GM19023 (cell line): ENCODE measurements around the gene BMP6.

Source experiments
- ATAC-seq: cut with Tn5 transposase; IDR thresholded peaks from one replicate; pipeline ENCODE4 v1.9.1; 2021; ENCODE audit warnings: mild to moderate bottlenecking, moderate library complexity; ENCODE audit not compliant: unreplicated experiment

Gene BMP6

DNA sequence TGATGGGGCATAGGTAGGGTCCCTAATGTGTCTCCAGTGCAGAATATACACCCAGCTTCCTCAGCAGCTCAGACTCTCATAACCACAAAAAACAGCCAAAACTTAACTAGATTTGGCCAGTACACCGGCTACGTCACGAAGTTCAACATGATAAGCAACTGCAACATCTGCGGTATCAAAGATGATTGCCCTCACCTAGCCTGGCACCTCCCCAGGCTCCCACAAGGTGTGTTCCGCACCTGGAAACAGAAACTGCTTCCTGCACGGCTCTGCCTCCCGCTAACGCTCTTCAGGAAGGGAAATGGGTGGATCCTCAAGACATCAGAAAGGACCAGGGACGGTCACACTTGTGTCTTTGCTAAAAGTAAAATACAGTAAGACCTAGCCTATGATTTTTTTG, 175.2 kb downstream of the BMP6 start:
- ATAC-seq = no peak

DNA sequence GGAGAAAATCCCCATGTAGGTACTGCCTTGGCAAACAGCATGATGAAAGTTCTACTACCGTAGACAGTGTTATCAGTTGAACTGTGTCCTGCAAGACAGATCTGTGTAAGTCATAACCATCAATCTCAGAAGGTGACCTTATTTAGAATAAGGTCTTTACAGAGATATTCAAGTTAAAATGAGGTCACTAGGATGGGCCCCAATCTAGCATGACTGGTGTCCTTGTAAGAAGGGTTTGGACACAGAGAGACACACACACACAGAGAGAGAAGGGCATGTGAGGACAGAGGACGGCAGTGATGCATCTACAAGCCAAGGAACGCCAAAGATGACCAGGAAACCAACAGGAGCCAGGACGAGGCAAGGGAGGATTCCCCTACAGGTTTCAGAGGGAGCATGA, 175.9 kb downstream of the BMP6 start:
- ATAC-seq = no peak

DNA sequence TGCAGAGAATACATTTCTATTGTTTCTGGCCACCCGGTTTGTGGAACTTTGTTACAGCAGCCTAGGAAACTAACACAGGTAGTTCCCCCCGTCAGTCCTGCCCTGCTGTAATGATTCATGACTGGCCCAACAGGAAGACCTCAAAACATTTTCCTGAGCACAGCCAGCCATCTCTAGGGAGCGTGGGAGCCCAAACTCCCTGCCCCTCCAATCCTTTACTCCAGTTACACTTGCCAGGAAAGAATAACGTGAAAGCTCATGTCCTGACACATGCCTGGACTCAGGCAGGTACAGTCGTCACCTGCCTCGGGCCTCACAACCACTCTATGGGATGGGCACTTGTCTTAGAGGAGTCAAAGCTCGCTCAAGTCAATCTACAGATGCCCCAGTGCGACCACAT, 176.3 kb downstream of the BMP6 start:
- ATAC-seq = no peak

DNA sequence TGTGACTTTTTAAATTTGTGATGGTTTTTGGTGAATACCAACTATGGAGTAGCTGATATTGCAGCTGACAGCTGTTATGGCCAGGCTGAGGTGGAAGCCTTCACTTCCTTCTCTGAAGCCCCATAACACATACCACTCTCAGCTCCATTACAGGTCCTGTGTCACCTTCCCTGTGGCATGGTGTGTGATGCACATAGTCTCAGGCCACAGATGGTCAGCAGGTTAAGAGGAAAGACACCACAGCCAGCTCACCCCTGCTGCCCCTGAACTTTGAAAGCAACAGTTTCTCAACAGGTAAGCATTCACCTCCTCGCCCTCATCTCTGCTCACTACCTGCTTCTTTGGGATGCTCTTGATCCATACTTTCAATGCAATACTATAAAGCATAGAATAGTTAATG, 177.0 kb downstream of the BMP6 start:
- ATAC-seq = no peak

DNA sequence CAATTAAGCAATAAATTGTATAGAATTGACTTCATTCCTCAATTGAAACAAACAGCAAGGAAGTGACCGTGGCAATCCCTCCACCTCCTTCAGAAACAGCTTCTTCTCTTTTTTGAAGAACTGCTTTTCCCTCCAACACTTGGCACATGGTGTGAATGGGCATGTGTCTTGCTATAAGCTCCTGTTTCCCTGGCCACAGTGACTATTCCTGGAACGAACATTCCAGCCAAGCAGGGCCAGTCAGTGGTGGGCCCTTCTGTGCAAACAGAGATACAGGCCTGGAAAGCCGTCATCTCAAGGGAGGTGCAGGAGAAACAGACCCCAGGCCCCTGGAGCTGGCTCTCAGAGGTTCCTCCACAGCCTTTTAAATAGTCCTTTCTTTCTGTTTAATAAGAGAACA, 177.8 kb downstream of the BMP6 start:
- ATAC-seq = no peak

DNA sequence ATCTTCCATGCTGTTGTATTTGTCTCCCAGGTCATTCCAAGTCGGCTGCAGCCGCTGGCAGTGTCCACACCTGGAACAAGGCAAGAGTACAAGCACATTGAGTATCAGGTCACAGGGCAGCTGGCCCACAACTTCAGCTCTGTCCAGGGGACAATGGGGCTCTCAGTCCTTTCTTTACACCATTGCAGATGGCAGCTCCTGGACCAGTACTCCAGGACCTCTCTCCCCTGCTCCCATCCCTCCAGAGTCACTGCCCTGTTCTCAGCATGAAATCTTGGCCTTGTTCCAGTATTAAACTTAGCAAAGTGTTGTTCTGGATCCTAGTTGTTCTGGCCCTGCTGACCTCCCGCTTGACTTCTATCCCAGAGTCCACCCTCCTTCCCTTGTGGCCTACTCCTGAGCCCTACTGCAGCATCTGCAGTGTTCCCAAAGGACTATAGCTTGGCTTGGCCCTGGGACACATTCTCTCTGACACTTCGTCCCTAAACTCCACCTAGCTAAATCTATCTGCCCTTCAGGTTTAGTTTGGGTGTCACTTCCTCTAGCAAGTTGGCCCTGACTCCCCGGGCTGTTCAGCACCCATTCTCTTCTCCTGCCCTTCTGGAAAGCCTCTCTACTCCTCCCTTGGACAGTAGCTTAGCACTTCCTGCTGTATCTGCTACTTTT, 178.9 kb downstream of the BMP6 start:
- no peak for ATAC-seq

DNA sequence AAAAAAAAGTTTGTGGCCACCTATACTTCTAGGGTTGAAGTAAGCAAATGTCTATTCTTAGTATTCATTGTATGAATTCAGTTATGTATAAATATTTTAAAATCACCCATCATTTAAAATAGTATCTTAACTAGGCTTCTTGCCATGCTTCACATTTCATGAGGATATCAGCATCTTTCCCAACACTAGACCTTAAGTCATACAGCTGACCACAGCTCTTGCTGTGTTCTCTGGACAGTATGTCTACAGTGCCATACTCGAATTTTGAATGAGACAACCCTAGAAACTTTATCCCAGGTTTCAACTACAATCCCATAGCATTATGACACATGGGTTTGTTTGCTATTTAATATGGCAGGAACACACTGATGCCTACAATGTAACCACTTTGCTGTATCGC, 179.5 kb downstream of the BMP6 start:
- no peak for ATAC-seq

DNA sequence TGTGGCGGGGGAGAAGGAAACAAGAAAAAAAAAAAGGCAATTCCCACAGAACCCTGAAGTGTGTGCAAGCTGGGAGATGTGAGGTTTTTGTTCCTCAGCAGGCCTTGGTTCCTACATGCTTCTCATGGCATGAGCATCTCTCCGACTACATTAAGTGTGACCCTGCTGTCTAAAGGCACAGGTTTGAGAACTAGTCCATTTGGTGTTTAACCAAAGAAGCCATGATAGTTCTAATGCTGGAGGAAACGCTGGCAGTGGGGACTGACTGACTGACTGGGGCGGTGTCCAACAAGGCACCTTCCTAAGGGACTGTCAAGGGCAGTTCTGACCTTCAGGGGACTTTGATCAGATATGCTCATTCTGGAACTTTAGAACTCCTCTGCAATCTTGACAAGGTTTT, 180.8 kb downstream of the BMP6 start:
- ATAC-seq = no peak

DNA sequence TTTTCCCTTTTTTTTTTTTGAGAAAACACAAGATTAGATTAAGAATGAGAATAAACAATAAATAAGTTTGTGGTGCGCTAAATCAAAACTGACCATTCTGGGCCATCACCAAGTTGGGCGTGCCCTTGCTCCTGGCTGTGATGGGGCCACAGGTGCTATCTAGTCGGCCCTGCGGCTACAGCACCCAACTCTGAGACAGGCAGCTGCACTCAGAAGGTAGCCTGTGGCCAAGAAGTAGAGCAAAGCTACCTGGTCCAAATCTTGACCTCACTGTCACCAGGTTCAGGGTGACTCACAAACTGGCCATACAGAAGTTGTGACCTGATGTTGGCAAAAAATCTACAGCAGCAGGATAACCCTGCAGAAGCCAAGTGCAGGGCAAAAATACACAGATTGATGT, 181.3 kb downstream of the BMP6 start:
- no peak for ATAC-seq

DNA sequence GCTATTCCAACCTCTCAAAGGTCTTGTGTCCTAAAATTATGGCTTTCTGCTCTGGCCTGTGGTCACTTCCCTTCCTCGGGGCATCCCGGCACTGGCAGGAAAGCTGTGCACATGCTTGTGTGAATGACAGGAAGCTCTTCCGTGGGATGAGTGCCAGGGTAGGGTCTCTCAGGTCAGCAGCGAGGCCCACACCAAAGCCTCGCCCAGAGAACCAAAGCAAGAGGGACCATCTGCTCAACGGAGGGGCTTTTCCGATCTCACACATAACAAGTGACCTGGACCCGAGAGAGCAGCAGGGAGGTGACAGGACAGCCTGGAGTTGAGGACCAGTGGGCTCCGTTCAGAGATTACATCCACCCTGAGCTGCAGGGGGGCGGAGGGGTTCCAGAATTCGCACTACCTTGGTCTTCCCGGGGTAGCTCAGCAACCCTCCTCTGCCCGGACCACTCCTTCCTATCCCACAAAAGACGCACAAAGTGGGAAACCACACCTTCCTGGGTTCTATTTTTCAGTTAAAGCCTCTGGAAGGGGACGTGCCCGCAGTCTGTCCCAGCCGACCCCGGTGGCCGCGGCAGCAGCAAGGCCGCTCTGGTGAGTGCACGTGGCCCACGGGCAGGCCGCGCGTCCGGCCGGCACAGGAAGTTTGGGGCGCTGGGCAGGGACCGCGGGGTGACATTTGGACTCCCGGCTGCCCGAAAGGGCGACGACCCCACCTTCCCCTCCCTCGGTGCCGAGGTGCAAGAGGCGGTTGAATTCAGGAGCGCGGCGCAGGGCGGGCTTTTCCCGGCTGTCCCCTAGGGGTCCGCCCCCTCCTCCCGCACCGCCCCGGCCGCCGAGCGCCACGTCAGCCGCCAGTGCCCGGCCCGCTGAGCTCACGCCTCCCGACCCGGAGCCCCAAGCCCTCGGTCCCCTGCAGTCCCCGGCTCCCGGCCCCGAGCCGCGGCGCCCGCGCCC, 183.7 kb downstream of the BMP6 start:
- peak; percentile 34 for ATAC-seq

DNA sequence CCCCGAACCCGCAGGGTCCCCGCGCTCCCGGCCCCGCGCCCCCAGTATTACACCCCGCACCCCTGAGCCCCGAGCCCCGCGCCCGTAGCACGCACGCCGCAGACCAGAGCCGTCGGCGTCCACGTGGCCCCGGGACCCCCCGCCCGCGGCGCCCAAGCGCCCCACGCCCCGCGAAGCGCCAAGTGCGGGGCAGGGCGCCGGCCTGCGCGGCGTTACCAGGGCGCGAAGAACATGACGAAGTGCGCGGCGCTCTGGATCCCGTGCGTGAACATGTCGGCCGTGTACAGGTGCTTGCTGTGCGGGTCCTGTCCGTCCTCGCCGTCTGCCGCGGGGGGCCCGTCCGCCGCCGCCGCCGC, 184.4 kb downstream of the BMP6 start:
- ATAC-seq = peak; percentile 20

DNA sequence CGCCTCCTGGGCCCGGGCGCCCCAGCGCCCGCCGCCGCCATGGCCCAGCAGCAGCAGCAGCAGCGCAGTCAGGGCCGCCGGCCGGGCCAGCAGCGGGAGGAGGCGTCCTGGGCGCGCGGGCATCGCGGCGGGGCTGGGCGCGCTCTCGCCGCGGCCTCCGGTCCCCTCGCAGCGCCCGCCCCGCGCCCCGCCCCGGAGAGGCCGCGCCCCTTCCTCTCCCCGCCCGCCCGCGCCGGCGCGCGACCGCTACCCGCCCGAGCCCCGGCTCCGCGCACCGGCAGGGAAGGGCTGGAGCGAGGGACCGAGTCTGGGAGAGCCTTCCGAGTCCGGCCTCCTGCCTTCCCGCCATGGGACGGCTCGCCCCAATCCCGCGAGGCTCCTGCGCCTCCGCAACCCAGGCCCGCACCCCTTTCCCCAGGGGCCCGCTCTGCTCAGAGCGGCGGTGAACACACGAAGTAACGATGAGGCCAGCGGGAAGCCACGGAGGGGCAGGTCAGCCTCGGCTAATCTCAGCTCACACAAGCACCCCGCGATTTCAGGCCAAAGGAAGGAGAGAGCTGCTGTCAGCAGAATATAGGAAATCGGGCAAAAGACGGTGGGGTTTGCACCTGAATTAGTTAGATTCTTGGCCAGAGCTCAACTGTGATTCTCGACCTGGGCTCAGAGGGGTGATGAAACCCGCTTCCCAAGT, 184.9 kb downstream of the BMP6 start, which contains the start of gene TXNDC5:
TXNDC5 (minus strand) TSS at position 135 of the 691 bp plus-strand sequence; CDS start at position 123, 12 bp downstream.
- ATAC-seq = peak; percentile 67

DNA sequence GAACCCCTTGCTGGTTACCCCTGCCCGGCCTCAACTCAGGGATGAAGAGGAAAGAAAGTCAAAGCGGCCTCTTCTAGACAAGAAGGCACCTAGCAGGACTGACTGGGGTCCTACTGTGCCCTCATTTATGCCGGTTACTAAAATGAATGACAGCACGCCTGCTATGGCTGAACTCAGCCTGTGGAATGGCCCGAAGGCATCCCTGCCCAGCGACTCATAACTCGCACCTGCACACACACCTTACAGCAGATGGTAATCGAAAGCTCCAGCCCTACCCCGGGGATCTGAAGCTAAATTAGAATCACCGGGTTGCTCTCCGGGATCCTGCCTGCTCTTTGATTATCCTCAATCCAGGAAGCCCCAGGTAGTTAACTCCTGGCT, 185.4 kb downstream of the BMP6 start:
- no peak for ATAC-seq

DNA sequence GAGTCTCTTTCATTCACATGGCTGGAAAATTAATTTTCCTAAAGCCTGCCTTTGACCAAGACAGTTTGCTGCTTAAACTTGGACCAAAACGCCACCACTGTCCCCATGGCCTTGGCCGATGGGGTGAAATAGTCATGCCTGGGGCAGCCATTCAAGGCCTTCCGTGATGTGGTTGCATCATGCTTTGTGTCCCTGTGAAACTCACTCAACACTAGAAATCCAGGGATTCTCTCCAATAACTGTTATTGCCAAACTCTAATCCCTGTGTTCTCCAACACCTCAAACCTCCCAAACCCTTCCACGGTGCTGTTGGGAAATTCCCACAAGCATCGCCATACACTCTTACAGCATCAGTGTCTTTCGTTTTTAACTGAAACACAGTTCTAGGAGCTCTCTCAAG, 186.1 kb downstream of the BMP6 start:
- ATAC-seq = no peak

DNA sequence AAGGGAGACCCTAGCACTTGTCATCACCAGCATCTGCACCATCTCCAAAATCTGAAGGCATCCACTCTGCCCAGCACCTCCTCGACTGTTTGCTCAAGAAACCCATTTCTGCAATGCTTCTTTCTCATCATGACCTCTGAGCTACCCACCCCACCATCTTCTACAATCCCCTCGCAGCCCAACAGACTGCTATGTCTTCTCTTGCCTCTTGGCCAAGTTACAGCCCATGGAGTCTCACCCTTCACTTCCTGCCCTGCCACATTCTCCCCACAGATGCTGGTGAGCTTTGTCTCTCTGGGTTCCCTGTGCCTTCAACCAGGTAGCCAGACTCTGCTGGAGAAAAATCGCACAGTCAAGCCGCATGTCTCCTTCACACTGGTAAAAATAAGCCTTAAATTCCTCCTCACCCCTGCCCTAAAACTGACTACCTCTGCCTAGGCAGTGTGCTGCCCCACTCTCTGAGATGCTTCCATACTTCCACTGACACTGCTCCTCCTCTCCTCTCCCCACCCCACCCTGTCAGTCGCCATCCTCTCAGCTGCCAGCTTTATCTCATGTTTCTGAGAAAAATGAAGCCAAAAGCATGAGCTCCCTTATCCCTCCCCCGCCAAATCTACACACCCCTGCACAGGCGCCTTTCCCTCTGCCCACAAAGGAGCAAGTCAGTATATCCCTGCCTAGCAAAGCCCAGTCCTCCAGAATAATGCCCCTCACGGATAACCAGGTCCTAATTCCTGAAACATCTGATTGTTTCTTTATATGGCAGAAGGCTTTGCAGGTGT, 187.0 kb downstream of the BMP6 start:
- no peak for ATAC-seq

DNA sequence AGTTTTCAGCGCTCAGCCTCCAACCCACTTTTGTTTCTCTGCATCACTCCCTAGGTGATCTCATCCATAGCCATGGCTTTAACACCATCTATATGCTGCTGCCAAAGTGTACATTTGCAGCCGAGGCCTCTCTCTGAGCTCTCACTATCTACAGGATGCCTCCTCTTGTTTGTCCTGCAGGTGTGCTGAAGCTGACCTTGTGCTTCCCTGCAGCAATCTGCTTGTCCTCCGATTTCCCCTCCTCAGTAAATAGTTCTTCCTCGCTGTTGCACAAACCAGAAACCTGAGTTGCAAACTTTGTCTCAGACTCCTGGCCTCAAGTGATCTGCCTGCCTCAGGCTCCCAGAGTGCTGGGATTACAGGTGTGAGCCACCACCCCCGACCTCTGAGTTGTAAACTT, 188.4 kb downstream of the BMP6 start:
- ATAC-seq = no peak

DNA sequence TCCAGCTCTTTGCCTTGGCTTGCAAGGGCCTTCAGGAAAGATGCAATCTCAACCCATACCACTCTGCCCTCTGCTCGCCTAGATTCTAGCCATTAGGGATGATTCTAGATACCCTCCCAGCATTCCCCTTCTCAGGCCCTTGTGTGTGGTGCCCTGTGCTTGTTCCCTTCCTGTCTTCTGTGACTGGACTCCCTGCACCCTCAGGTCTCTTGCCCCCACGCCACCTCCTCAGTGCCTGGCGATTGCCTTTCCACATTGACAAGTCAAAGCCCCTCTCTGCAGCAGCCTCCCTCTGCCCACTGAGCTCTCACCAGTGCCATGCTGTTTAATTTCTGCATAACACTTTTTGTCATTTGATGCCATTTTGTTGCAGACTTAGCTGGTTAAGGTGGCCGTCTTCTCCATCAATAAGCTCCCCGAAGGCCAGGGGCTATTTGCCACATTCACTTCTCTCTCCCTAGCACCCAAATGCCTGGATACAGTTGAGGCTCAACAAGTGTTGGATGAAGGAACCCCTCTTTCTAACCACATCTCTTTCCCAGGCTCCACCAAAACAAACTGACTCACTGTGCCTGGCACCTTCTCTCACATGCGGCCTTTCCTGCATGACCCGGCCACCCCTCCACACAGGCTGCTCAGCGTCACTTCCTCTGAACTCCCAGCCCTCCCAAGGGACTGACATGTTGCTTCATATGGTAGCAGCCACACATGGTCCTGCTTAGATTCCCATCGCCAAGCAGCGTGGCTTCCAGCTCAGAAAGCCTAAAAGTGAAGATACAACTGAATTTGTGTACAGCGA, 189.3 kb downstream of the BMP6 start:
- no peak for ATAC-seq

DNA sequence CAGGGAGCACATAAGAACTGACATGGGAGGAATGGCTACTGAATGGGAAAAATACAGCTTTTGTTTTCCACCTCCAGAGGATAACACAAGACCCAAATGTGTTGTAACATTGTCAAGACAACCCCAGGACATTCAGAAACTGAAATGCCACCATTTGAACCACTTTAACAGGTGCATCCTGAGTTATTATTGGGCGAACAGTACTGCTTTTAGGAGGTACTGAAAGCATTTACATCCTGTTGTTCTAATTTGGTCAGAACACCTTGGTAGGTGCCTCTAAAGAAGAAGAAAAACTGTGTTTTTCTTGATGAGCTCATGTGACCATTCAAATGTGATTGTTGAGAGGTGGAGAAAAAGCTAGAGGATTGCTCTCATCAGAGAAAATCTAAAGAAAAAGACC, 191.1 kb downstream of the BMP6 start:
- ATAC-seq = peak; percentile 75

DNA sequence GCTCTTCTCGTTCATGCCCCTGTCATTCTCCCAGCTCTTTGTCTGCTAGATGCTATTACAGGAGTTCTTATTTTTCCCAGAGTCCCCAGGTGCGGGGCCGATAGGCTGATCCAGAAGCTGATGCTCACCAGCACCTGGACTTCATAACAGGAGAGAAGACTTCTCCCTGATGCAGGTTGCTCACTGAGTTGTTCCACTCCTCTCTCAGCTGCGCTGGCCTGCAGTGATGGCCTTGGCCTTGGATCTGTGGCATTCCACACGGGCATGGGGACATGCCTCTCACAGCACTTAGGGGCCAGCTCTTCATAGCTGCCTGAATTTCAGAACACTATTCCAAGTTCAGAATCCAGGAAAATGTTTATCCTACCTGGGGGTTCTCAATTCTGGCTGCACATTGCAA, 191.8 kb downstream of the BMP6 start:
- no peak for ATAC-seq

DNA sequence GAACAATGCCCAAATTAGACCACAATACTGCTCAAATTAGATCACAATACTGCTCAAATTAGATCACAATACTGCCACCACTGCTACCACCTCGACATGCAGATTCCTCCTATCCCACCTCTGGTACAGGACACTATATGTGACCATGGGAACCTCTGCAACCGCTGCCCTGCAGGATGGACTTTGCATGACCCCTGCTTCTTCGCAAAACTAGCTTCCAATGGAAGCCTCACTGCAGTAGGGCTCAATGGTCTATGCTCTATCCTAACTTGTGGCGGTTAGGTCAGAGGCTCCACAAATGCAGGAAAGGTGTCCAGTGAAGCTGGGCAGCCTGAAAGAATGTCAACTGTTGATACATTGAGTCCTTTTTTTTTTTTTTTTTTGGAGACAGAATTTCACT, 192.5 kb downstream of the BMP6 start:
- ATAC-seq = no peak
